Liver (tissue), 9 donors: ENCODE results near the gene COL5A1. TPM values are rescaled to one million over a fixed set of nuclear protein-coding genes. Genes with fewer than 3 reads are reported as not detected.

Source experiments
- DNase-seq: peaks from one replicate; pipeline ENCODE4 v3.0.0-alpha.2; 2017; ENCODE audit warnings: low spot score
- H3K27ac ChIP-seq, 2 donors: one replicate each; pipeline ENCODE4 v1.7.0; 2013; ENCODE audit warnings: inconsistent platforms in 2 of 2, low read length in 2 of 2, control low read depth in 1 of 2, low read depth in 1 of 2, mild to moderate bottlenecking in 1 of 2
- H3K27me3 ChIP-seq, 4 donors: one replicate each; pipeline versions ENCODE4 v1.6.1 to v1.7.0; 2013; ENCODE audit warnings: low read length in 3 of 4, inconsistent platforms in 1 of 4, mild to moderate bottlenecking in 1 of 4, moderate library complexity in 1 of 4; ENCODE audit not compliant: control insufficient read depth in 4 of 4, insufficient read depth in 4 of 4
- H3K36me3 ChIP-seq, 4 donors: one replicate each; pipeline versions ENCODE4 v1.6.1 to v1.7.0; 2013; ENCODE audit warnings: low read length in 3 of 4, mild to moderate bottlenecking in 3 of 4, low read depth in 1 of 4, moderate library complexity in 1 of 4; ENCODE audit not compliant: control insufficient read depth in 4 of 4, insufficient read depth in 3 of 4
- H3K4me1 ChIP-seq, 4 donors: one replicate each; pipeline versions ENCODE4 v1.6.1 to v1.7.0; 2013; ENCODE audit warnings: low read length in 3 of 4, mild to moderate bottlenecking in 3 of 4, moderate library complexity in 1 of 4; ENCODE audit not compliant: control insufficient read depth in 4 of 4, insufficient read depth in 4 of 4
- H3K4me3 ChIP-seq, 3 donors: one replicate each; pipeline versions ENCODE4 v1.6.1 to v1.7.0; 2013; ENCODE audit warnings: low read length in 3 of 3, control low read depth in 1 of 3, low read depth in 1 of 3, mild to moderate bottlenecking in 1 of 3
- H3K9ac ChIP-seq, 2 donors: one replicate each; pipeline ENCODE4 v1.7.0; 2013; ENCODE audit warnings: low read length in 2 of 2, mild to moderate bottlenecking in 2 of 2, moderate library complexity in 2 of 2, control low read depth in 1 of 2, low read depth in 1 of 2
- H3K9me3 ChIP-seq, 4 donors: one replicate each; pipeline versions ENCODE4 v1.6.1 to v1.7.0; 2013; ENCODE audit warnings: low read length in 3 of 4; ENCODE audit not compliant: control insufficient read depth in 4 of 4
- EGR1 ChIP-seq, 2 donors: IDR thresholded peaks; 2 replicates each; pipeline ENCODE4 v1.6.1; 2016 to 2018; ENCODE audit warnings: antibody characterized with exemption in 2 of 2, low read depth in 2 of 2
- FOXA1 ChIP-seq: IDR thresholded peaks from 2 replicates; pipeline ENCODE4 v1.6.1; 2016; ENCODE audit warnings: antibody characterized with exemption
- FOXA2 ChIP-seq: IDR thresholded peaks from 2 replicates; pipeline ENCODE4 v1.6.1; 2016; ENCODE audit warnings: antibody characterized with exemption
- GABPA ChIP-seq, 2 donors: IDR thresholded peaks in 1 of 2; conservative IDR thresholded peaks in 1 of 2; 2 replicates each; pipeline ENCODE4 v1.6.1; 2016; ENCODE audit warnings: antibody characterized with exemption in 2 of 2, mild to moderate bottlenecking in 1 of 2, moderate library complexity in 1 of 2
- HNF4A ChIP-seq, 2 donors: conservative IDR thresholded peaks; 2 replicates each; pipeline ENCODE4 v1.6.1; 2016; ENCODE audit warnings: antibody characterized with exemption in 2 of 2, mild to moderate bottlenecking in 2 of 2
- JUND ChIP-seq, 2 donors: IDR thresholded peaks; 2 replicates each; pipeline ENCODE4 v1.6.1; 2016; ENCODE audit warnings: antibody characterized with exemption in 2 of 2
- NR2F2 ChIP-seq: IDR thresholded peaks from 2 replicates; pipeline ENCODE4 v1.6.1; 2016; ENCODE audit warnings: antibody characterized with exemption
- RAD21 ChIP-seq, 2 donors: IDR thresholded peaks; 2 replicates each; pipeline ENCODE4 v1.6.1; 2016; ENCODE audit warnings: antibody characterized with exemption in 2 of 2, mild to moderate bottlenecking in 2 of 2
- REST ChIP-seq: IDR thresholded peaks from 2 replicates; pipeline ENCODE4 v1.6.1; 2016; ENCODE audit warnings: antibody characterized with exemption, mild to moderate bottlenecking
- RXRA ChIP-seq, 2 donors: IDR thresholded peaks; 2 replicates each; pipeline ENCODE4 v1.6.1; 2017 to 2018; ENCODE audit warnings: antibody characterized with exemption in 2 of 2, mild to moderate bottlenecking in 1 of 2
- SP1 ChIP-seq: IDR thresholded peaks from 2 replicates; pipeline ENCODE4 v1.6.1; 2018; ENCODE audit warnings: antibody characterized with exemption, mild to moderate bottlenecking
- TAF1 ChIP-seq: conservative IDR thresholded peaks from 2 replicates; pipeline ENCODE4 v1.6.1; 2016; ENCODE audit warnings: antibody characterized with exemption, mild to moderate bottlenecking
- YY1 ChIP-seq: IDR thresholded peaks from 2 replicates; pipeline ENCODE4 v1.6.1; 2016; ENCODE audit warnings: antibody characterized with exemption, mild to moderate bottlenecking
- WGBS: extraction: QIAGEN DNeasy Blood & Tissue Kit; methylation state at CpG from one replicate; pipeline ENCODE4 v1.1.7; 2013; 5-methylcytosine and 5-hydroxymethylcytosine counted together
- polyA plus RNA-seq, 2 donors: library from polyadenylated mRNA; stranded (reverse) in 1 of 2; unstranded in 1 of 2; fragments of 200-250 nt in 1 of 2; fragments of >200 nt in 1 of 2; fragmentation: Nextera tagmentation in 1 of 2; extraction: Ambion mirVana in 1 of 2; gene quantifications; one replicate each; pipeline versions ENCODE4 v1.2.1 to v1.2.3, GENCODE V29; 2013 to 2015
- total RNA-seq, 2 donors: library from RNA; depleted of rRNA; stranded (reverse); fragments of >200 nt; gene quantifications; one replicate each; pipeline ENCODE4 v1.2.3, GENCODE V29; 2014
- TF ChIP-seq, protein P1 (sequence below): IDR thresholded peaks from 2 replicates; pipeline ENCODE4 v1.6.1; 2016; ENCODE audit warnings: antibody characterized with exemption
- donor health status: healthy.
- donor health status: healthy.
- donor health status: healthy.
- donor health status: healthy.
- donor health status: healthy.

Gene COL5A1
- total and polyA plus RNA-seq, 4 donors, result 0.67 to 15.6 (median 11.2) TPM

- H3K4me3 ChIP-seq, result no peak overlapping the region
- no peaks in the 10 kb centered on the region for H3K27me3 ChIP-seq
- no peaks in the 10 kb centered on the region for H3K36me3 ChIP-seq
- no peaks in the 10 kb centered on the region for H3K4me1 ChIP-seq
- H3K27ac ChIP-seq, result no peak overlapping the region
- H3K9me3 ChIP-seq, result no peaks in the 10 kb centered on the region
- no peak overlapping the region for H3K9ac ChIP-seq
- TF ChIP-seq YY1 (no peak), EGR1 (IDR thresholded peaks at IDR 0.05; ENCODE audit: low read depth in 2 of 2) (no peak), FOXA1 (no peak), RXRA (IDR thresholded peaks at IDR 0.05) (no peak), JUND (IDR thresholded peaks at IDR 0.05) (no peak)
- no peak for DNase-seq
- 82% methylated on average over 16 of the region's 16 CpGs for WGBS
Observed at GRCh38 chr9:134633362-134634142, 8.1 kb upstream of the COL5A1 start.

- H3K27me3 ChIP-seq, result no peaks in the 10 kb centered on the region
- H3K9ac ChIP-seq, result no peak overlapping the region
- TF ChIP-seq REST (no peak), SP1 (no peak)
- H3K4me1 ChIP-seq, result no peaks in the 10 kb centered on the region
- no peaks in the 10 kb centered on the region for H3K36me3 ChIP-seq
- H3K4me3 ChIP-seq, result no peak overlapping the region
- no peak for DNase-seq
- no peaks in the 10 kb centered on the region for H3K9me3 ChIP-seq
- no peak overlapping the region for H3K27ac ChIP-seq
- WGBS, result 84% methylated on average over 9 of the region's 9 CpGs
Observed at GRCh38 chr9:134634176-134634575, 7.4 kb upstream of the COL5A1 start.

DNA sequence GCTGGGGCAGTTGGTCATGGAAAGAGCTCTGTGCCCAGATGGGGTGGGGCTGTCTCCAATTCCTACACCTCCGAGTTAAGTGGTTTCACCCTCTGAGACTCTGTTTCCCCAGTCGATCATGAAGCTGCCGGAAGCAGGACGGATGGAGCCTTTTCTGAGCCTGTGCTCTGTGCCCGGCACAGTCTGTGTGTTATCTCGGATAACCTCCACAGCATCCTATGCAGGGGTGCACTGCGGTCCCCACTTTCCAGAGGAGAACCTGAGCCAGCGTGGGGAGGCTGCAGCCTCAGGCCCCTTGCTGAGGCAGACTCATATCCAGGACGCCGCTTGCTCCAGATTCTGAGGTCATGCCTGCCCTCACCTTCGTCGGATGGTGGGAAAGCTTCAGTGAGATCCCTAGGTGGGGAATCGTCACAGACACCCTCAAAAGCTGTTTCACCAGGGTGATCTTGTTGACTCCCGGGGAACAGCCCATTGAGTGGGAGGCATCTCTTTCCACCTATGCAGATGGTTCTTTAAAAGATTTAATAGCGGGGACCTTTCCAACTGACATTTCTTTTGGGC lies 6.9 kb upstream of the COL5A1 start:
- no peak for DNase-seq
- Histone ChIP-seq H3K9ac (no peak overlapping the region), H3K27ac (no peak overlapping the region), H3K4me3 (no peak overlapping the region), H3K4me1 (no peaks in the 10 kb centered on the region), H3K36me3 (no peaks in the 10 kb centered on the region), H3K9me3 (no peaks in the 10 kb centered on the region), H3K27me3 (no peaks in the 10 kb centered on the region)
- WGBS, result 85% methylated on average over 15 of the region's 15 CpGs
- no peak for TF ChIP-seq NR2F2
- no peak for TF ChIP-seq RXRA (IDR thresholded peaks at IDR 0.05)
- TF ChIP-seq, protein P1, sequence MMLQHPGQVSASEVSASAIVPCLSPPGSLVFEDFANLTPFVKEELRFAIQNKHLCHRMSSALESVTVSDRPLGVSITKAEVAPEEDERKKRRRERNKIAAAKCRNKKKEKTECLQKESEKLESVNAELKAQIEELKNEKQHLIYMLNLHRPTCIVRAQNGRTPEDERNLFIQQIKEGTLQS, result no peak
- no peak for TF ChIP-seq GABPA (IDR thresholded peaks at IDR 0.05 in 1 of 2, conservative IDR thresholded peaks at IDR 0.05 in 1 of 2)
- TF ChIP-seq REST, result no peak
- no peak for TF ChIP-seq JUND (IDR thresholded peaks at IDR 0.05)
- no peak for TF ChIP-seq TAF1
- TF ChIP-seq FOXA1, result no peak
- no peak for TF ChIP-seq RAD21 (IDR thresholded peaks at IDR 0.05)
- no peak for TF ChIP-seq YY1
- TF ChIP-seq FOXA2, result no peak
- TF ChIP-seq HNF4A (conservative IDR thresholded peaks at IDR 0.05), result no peak
